Measurements from ENCODE around the gene SMAD4. TPM values are rescaled to one million over a fixed set of nuclear protein-coding genes. Genes with fewer than 3 reads are reported as not detected.

Gene SMAD4
- total and polyA plus RNA-seq, 2 of the 8 experiments (the other 6 are each of a cell fraction or from before 2014, with no cell fraction given) = 86.5 to 139 TPM

- TF ChIP-seq SRF (IDR thresholded peaks at IDR 0.05; ENCODE audit: low read depth, low read length) = no peak
- no peak for TF ChIP-seq E2F6 (IDR thresholded peaks at IDR 0.05)
- no peak for TF ChIP-seq EGR1 (IDR thresholded peaks at IDR 0.05; ENCODE audit: borderline replicate concordance, low read depth, low read length)
- TF ChIP-seq SP4 (IDR thresholded peaks at IDR 0.05; ENCODE audit: low read length) = no peak
- TF ChIP-seq, protein P1, sequence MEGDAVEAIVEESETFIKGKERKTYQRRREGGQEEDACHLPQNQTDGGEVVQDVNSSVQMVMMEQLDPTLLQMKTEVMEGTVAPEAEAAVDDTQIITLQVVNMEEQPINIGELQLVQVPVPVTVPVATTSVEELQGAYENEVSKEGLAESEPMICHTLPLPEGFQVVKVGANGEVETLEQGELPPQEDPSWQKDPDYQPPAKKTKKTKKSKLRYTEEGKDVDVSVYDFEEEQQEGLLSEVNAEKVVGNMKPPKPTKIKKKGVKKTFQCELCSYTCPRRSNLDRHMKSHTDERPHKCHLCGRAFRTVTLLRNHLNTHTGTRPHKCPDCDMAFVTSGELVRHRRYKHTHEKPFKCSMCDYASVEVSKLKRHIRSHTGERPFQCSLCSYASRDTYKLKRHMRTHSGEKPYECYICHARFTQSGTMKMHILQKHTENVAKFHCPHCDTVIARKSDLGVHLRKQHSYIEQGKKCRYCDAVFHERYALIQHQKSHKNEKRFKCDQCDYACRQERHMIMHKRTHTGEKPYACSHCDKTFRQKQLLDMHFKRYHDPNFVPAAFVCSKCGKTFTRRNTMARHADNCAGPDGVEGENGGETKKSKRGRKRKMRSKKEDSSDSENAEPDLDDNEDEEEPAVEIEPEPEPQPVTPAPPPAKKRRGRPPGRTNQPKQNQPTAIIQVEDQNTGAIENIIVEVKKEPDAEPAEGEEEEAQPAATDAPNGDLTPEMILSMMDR (IDR thresholded peaks at IDR 0.05; ENCODE audit: control extremely low read depth in 1 of 3, insufficient read depth in 1 of 3, low read depth in 1 of 3, low read length in 3 of 3) = peak; percentile 8 to 40 (median 18); a peak in 2 of 4 replicates
- TF ChIP-seq SP2 (IDR thresholded peaks at IDR 0.05; ENCODE audit: low read length) = no peak
- peak; percentile 29; the same call in 1 of the 2 replicates for TF ChIP-seq TEAD4 (IDR thresholded peaks at IDR 0.05; ENCODE audit: low read depth, low read length)
Observed at GRCh38 chr18:51120809-51121596, 91.0 kb downstream of the SMAD4 start (continued).

Data from H1 (cell line).